ENCODE results near the gene ELP1. TPM values are rescaled to one million over a fixed set of nuclear protein-coding genes. Genes with fewer than 3 reads are reported as not detected.
"Not testable (repeated sequence)": the region's sequence is repeated elsewhere in the genome, so short reads cannot be mapped to it uniquely, and the experiment has no call there.

The ELP1 gene
- total RNA-seq, 1 experiment from 2014 or later = 28.9 TPM

- no peaks in the 10 kb centered on the region for H3K27me3 ChIP-seq (ENCODE audit: control insufficient read depth, insufficient read depth, low read length)
- no peak overlapping the region for H3K4me3 ChIP-seq (ENCODE audit: insufficient read depth, low read depth, low read length)
- no peak for DNase-seq
- no peaks in the 10 kb centered on the region for H3K36me3 ChIP-seq (replicated peaks; ENCODE audit: control insufficient read depth, insufficient read depth, low read length)
Measured at GRCh38 chr9:108951578-108951977, 17.7 kb upstream of the ELP1 start.

GRCh38 chr9:108950168-108950567 lies 16.2 kb upstream of the ELP1 start:
- no peak overlapping the region for H3K4me3 ChIP-seq (ENCODE audit: insufficient read depth, low read depth, low read length)
- no peaks in the 10 kb centered on the region for H3K36me3 ChIP-seq (replicated peaks; ENCODE audit: control insufficient read depth, insufficient read depth, low read length)
- no peaks in the 10 kb centered on the region for H3K27me3 ChIP-seq (ENCODE audit: control insufficient read depth, insufficient read depth, low read length)
- DNase-seq = no peak

DNA sequence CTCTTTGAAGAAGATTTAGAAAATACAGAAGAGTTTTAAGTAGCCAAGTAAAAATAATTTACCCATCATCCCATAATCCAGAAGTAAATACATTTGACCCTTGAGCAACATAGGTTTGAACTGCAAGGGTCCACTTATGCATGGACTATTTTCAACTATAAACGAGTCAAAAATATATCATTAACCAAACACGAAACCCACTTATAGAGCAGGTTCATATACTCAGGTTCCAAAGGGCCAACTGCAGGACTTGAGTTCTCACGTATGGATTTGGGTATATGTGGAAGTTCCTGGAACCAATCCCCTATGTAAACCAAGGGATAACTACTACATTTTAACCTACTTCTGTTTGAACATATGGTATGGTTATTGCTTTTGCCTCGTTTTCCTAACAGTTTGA lies 6.1 kb upstream of the ELP1 start:
- Histone ChIP-seq H3K27me3 (ENCODE audit: control insufficient read depth, insufficient read depth, low read length) (no peaks in the 10 kb centered on the region), H3K4me3 (ENCODE audit: insufficient read depth, low read depth, low read length) (no peak overlapping the region), H3K36me3 (replicated peaks; ENCODE audit: control insufficient read depth, insufficient read depth, low read length) (peaks cover 1% of the 10 kb centered on the region; the same call in 1 of the 2 replicates)
- DNase-seq = no peak

GRCh38 chr9:108937561-108938305 lies 3.8 kb upstream of the ELP1 start:
- Histone ChIP-seq H3K36me3 (replicated peaks; ENCODE audit: control insufficient read depth, insufficient read depth, low read length) (0 out of 2 replicates have a peak, but pooled peaks cover 1% of the 10 kb centered on the region), H3K4me3 (ENCODE audit: insufficient read depth, low read depth, low read length) (no peak overlapping the region), H3K27me3 (ENCODE audit: control insufficient read depth, insufficient read depth, low read length) (no peaks in the 10 kb centered on the region)
- no peak for DNase-seq

- Histone ChIP-seq H3K4me3 (ENCODE audit: insufficient read depth, low read depth, low read length) (peak within 1 kb of the TSS; percentile 98), H3K36me3 (replicated peaks; ENCODE audit: control insufficient read depth, insufficient read depth, low read length) (no peaks in the 10 kb centered on the region), H3K27me3 (ENCODE audit: control insufficient read depth, insufficient read depth, low read length) (no peaks in the 10 kb centered on the region)
- peak; percentile 94 for DNase-seq
Measured at GRCh38 chr9:108934323-108934893, 484 bp upstream of the ELP1 start, which contains the start of gene ABITRAM. Gene ABITRAM (plus strand): TSS chr9:108934400. CDS start chr9:108934487, 87 bp downstream.

DNA sequence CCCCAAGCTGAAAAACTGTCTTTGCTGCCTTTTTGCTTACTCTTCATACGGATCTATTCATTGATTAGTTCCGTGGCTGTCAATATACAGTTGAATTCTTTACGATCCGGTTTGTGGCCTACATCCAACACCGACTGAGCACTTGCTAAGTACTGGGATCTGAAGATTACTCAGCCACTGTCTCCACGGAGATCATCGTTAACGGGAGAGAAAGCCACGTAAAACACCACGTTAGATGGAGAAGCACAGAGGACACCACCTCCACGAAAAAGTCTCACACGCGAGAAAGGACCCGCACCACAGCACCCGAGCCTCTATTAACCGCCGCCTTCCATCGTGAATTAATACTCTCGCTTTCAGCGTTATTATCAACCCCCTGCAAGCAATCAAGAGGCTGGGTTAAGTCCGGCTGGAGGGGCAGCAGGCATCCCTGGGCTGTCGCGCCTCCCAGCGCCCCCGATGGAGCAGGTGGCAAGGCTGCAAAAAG lies 650 bp downstream of the ELP1 start:
- peaks cover 2% of the 10 kb centered on the region; the same call in 1 of the 2 replicates for H3K36me3 ChIP-seq (replicated peaks; ENCODE audit: control insufficient read depth, insufficient read depth, low read length)
- peak overlapping the region; percentile 98 for H3K4me3 ChIP-seq (ENCODE audit: insufficient read depth, low read depth, low read length)
- no peaks in the 10 kb centered on the region for H3K27me3 ChIP-seq (ENCODE audit: control insufficient read depth, insufficient read depth, low read length)
- DNase-seq = no peak

DNA sequence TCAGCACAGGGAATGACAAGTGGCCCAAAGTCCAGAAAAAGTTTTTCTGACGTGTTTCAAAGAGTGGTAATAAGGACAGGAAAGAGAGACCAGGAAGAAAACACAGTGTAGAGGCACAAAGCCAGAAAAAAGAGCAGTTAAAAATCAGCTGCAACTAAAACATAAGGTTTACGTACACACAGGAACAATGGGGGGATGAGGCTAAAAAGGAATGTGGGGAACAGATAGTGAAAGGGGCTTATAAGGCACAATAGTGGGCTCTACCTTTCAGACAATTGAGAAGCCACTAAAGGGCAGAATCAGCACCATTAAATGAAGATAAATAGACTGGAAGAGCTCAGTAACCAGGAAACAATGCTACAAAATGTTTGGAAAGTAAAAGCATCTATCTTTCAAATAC lies 5.5 kb downstream of the ELP1 start:
- Histone ChIP-seq H3K36me3 (replicated peaks; ENCODE audit: control insufficient read depth, insufficient read depth, low read length) (peaks cover 7% of the 10 kb centered on the region), H3K4me3 (ENCODE audit: insufficient read depth, low read depth, low read length) (no peak overlapping the region), H3K27me3 (ENCODE audit: control insufficient read depth, insufficient read depth, low read length) (no peaks in the 10 kb centered on the region)
- no peak for DNase-seq

GRCh38 chr9:108924466-108924865 lies 9.5 kb downstream of the ELP1 start:
- no peak for DNase-seq
- H3K36me3 ChIP-seq (replicated peaks; ENCODE audit: control insufficient read depth, insufficient read depth, low read length) = peaks cover 9% of the 10 kb centered on the region
- H3K27me3 ChIP-seq (ENCODE audit: control insufficient read depth, insufficient read depth, low read length) = no peaks in the 10 kb centered on the region
- no peak overlapping the region for H3K4me3 ChIP-seq (ENCODE audit: insufficient read depth, low read depth, low read length)

GRCh38 chr9:108921200-108921599 lies 12.7 kb downstream of the ELP1 start:
- H3K27me3 ChIP-seq (ENCODE audit: control insufficient read depth, insufficient read depth, low read length) = no peaks in the 10 kb centered on the region
- H3K36me3 ChIP-seq (replicated peaks; ENCODE audit: control insufficient read depth, insufficient read depth, low read length) = peaks cover 9% of the 10 kb centered on the region
- H3K4me3 ChIP-seq (ENCODE audit: insufficient read depth, low read depth, low read length) = no peak overlapping the region
- no peak for DNase-seq

DNA sequence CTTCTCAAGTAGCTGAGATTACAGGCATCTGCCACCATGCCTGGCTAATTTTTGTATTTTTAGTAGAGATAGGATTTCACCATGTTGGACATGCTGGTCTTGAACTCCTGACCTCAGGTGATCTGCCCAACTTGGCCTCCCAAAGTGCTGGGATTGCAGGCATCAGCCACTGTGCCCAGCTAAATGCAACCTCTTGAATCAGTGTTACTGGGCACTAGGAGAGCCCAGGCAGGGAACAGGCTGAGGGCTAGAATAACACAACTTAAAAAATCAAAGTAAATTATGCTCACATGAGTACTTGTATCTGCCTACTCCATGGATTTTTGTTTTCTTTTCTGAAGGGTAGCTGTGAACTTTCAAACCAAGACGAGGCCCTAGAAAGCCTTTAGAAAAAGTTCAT lies 13.5 kb downstream of the ELP1 start:
- H3K4me3 ChIP-seq (ENCODE audit: insufficient read depth, low read depth, low read length); H3K36me3 ChIP-seq (replicated peaks; ENCODE audit: control insufficient read depth, insufficient read depth, low read length); DNase-seq; H3K27me3 ChIP-seq (ENCODE audit: control insufficient read depth, insufficient read depth, low read length): not testable (repeated sequence)

- no peak for DNase-seq
- H3K36me3 ChIP-seq (replicated peaks; ENCODE audit: control insufficient read depth, insufficient read depth, low read length) = peaks cover 6% of the 10 kb centered on the region
- H3K4me3 ChIP-seq (ENCODE audit: insufficient read depth, low read depth, low read length) = no peak overlapping the region
- H3K27me3 ChIP-seq (ENCODE audit: control insufficient read depth, insufficient read depth, low read length) = no peaks in the 10 kb centered on the region
Measured at GRCh38 chr9:108919517-108919916, 14.4 kb downstream of the ELP1 start.

GRCh38 chr9:108913391-108913790 lies 20.5 kb downstream of the ELP1 start:
- Histone ChIP-seq H3K27me3 (ENCODE audit: control insufficient read depth, insufficient read depth, low read length) (no peaks in the 10 kb centered on the region), H3K36me3 (replicated peaks; ENCODE audit: control insufficient read depth, insufficient read depth, low read length) (peaks cover 12% of the 10 kb centered on the region), H3K4me3 (ENCODE audit: insufficient read depth, low read depth, low read length) (no peak overlapping the region)
- DNase-seq = no peak

DNA sequence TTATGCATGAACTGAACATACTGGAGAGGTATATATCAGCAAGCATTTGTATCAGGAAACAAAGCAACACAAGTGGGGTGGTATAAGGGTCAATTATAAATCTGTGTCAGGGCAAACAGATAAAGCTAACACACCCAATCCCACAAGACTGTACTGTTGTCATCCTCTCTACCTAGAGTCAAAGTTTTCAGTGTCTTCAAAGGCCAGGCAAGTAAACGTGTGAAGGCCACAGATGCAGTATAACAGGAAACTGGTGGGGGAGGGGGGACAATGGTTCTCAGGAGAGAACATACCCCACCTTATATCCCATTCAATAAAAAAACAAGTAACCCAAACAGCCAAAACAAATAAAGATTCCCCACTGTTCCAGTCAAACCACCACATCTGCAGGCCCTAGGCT lies 22.1 kb downstream of the ELP1 start:
- Histone ChIP-seq H3K27me3 (ENCODE audit: control insufficient read depth, insufficient read depth, low read length) (no peaks in the 10 kb centered on the region), H3K4me3 (ENCODE audit: insufficient read depth, low read depth, low read length) (no peak overlapping the region), H3K36me3 (replicated peaks; ENCODE audit: control insufficient read depth, insufficient read depth, low read length) (peaks cover 14% of the 10 kb centered on the region)
- DNase-seq = no peak

- no peak for DNase-seq
- H3K27me3 ChIP-seq (ENCODE audit: control insufficient read depth, insufficient read depth, low read length) = no peaks in the 10 kb centered on the region
- H3K4me3 ChIP-seq (ENCODE audit: insufficient read depth, low read depth, low read length) = no peak overlapping the region
- peaks cover 19% of the 10 kb centered on the region for H3K36me3 ChIP-seq (replicated peaks; ENCODE audit: control insufficient read depth, insufficient read depth, low read length)
Measured at GRCh38 chr9:108910914-108911313, 23.0 kb downstream of the ELP1 start.

DNA sequence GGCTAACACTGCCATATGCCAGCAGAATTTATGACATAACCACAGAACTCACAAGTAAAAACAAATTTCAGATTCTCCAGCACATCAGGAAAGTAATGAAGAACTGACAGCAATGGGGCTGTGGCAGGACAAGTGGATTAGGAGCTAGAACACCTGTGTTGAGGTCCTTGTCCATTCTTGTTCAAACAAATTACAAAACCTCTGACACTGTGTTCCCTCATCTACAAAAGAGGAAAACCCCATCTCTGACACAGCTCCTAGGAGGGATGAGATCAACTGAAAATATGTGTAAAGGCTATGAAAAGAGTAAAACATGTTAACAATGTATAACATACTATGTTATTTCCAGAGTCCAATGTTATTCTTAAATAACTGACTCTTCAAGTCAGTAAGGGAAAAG lies 23.5 kb downstream of the ELP1 start:
- no peak for DNase-seq
- peaks cover 19% of the 10 kb centered on the region for H3K36me3 ChIP-seq (replicated peaks; ENCODE audit: control insufficient read depth, insufficient read depth, low read length)
- H3K27me3 ChIP-seq (ENCODE audit: control insufficient read depth, insufficient read depth, low read length) = no peaks in the 10 kb centered on the region
- no peak overlapping the region for H3K4me3 ChIP-seq (ENCODE audit: insufficient read depth, low read depth, low read length)

All from H7 (cell line).